ENCODE results near the gene LILRA6. TPM values are rescaled to one million over a fixed set of nuclear protein-coding genes. Genes with fewer than 3 reads are reported as not detected.

Gene LILRA6
- total and polyA plus RNA-seq, 2 of the 8 experiments (the other 6 are each of a cell fraction or from before 2014, with no cell fraction given), result not detected

DNA sequence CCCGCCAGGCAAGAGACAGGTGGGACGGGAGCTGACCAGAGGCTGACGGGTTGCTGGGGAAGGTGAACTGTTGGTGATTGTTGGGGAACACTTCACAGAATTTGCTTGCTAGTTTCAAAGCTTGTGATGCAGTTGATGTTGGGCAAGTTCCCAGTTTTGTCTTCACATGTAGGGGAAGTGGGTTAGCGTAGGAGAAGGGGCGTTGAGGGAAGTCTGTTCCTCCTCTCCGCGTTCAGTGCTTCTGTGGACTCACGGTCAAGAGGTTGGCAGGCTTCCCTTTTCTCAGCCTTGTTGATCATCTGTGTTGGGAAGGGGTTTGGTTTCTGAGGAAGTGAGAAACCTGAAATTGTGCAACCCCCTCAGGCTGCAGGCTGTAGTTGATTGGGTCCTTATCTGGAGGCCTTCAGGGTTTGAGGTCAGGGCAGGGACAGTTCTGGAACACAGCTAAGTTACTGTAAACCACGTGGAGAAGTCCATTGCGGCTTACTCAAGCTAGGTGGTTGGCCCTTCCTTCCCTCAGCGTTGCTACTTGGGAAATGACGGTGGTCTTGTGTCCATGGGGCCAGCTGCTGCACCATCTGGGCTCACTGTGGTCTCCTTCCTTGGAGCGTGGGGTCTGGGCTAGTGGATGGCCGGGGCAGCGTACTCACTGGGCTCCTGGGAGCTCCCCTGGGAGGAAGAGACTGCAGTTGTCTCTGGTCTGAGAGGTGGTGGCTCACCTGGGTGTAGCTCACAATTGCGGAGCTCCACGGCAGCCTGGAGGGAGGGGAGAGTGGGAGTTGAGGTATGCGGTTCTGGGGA lies 34.4 kb downstream of the LILRA6 start (continued):
- TF ChIP-seq, protein P1, sequence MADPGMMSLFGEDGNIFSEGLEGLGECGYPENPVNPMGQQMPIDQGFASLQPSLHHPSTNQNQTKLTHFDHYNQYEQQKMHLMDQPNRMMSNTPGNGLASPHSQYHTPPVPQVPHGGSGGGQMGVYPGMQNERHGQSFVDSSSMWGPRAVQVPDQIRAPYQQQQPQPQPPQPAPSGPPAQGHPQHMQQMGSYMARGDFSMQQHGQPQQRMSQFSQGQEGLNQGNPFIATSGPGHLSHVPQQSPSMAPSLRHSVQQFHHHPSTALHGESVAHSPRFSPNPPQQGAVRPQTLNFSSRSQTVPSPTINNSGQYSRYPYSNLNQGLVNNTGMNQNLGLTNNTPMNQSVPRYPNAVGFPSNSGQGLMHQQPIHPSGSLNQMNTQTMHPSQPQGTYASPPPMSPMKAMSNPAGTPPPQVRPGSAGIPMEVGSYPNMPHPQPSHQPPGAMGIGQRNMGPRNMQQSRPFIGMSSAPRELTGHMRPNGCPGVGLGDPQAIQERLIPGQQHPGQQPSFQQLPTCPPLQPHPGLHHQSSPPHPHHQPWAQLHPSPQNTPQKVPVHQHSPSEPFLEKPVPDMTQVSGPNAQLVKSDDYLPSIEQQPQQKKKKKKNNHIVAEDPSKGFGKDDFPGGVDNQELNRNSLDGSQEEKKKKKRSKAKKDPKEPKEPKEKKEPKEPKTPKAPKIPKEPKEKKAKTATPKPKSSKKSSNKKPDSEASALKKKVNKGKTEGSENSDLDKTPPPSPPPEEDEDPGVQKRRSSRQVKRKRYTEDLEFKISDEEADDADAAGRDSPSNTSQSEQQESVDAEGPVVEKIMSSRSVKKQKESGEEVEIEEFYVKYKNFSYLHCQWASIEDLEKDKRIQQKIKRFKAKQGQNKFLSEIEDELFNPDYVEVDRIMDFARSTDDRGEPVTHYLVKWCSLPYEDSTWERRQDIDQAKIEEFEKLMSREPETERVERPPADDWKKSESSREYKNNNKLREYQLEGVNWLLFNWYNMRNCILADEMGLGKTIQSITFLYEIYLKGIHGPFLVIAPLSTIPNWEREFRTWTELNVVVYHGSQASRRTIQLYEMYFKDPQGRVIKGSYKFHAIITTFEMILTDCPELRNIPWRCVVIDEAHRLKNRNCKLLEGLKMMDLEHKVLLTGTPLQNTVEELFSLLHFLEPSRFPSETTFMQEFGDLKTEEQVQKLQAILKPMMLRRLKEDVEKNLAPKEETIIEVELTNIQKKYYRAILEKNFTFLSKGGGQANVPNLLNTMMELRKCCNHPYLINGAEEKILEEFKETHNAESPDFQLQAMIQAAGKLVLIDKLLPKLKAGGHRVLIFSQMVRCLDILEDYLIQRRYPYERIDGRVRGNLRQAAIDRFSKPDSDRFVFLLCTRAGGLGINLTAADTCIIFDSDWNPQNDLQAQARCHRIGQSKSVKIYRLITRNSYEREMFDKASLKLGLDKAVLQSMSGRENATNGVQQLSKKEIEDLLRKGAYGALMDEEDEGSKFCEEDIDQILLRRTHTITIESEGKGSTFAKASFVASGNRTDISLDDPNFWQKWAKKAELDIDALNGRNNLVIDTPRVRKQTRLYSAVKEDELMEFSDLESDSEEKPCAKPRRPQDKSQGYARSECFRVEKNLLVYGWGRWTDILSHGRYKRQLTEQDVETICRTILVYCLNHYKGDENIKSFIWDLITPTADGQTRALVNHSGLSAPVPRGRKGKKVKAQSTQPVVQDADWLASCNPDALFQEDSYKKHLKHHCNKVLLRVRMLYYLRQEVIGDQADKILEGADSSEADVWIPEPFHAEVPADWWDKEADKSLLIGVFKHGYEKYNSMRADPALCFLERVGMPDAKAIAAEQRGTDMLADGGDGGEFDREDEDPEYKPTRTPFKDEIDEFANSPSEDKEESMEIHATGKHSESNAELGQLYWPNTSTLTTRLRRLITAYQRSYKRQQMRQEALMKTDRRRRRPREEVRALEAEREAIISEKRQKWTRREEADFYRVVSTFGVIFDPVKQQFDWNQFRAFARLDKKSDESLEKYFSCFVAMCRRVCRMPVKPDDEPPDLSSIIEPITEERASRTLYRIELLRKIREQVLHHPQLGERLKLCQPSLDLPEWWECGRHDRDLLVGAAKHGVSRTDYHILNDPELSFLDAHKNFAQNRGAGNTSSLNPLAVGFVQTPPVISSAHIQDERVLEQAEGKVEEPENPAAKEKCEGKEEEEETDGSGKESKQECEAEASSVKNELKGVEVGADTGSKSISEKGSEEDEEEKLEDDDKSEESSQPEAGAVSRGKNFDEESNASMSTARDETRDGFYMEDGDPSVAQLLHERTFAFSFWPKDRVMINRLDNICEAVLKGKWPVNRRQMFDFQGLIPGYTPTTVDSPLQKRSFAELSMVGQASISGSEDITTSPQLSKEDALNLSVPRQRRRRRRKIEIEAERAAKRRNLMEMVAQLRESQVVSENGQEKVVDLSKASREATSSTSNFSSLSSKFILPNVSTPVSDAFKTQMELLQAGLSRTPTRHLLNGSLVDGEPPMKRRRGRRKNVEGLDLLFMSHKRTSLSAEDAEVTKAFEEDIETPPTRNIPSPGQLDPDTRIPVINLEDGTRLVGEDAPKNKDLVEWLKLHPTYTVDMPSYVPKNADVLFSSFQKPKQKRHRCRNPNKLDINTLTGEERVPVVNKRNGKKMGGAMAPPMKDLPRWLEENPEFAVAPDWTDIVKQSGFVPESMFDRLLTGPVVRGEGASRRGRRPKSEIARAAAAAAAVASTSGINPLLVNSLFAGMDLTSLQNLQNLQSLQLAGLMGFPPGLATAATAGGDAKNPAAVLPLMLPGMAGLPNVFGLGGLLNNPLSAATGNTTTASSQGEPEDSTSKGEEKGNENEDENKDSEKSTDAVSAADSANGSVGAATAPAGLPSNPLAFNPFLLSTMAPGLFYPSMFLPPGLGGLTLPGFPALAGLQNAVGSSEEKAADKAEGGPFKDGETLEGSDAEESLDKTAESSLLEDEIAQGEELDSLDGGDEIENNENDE (IDR thresholded peaks at IDR 0.05; ENCODE audit: insufficient replicate concordance, low read length), result no peak
- no peak for TF ChIP-seq POU5F1 (IDR thresholded peaks at IDR 0.05; ENCODE audit: low read depth, low read length)
- no peak for TF ChIP-seq TAF7 (optimal IDR thresholded peaks at IDR 0.05; ENCODE audit: borderline replicate concordance, low read depth, low read length)
- no peak for TF ChIP-seq SUZ12 (IDR thresholded peaks at IDR 0.05; ENCODE audit: low read length)
- TF ChIP-seq PHF8 (conservative IDR thresholded peaks at IDR 0.05; ENCODE audit: low read depth, low read length), result no peak
- TF ChIP-seq SRF (IDR thresholded peaks at IDR 0.05; ENCODE audit: low read depth, low read length), result no peak
- no peak for TF ChIP-seq SIN3A (conservative IDR thresholded peaks at IDR 0.05 in 1 of 2, IDR thresholded peaks at IDR 0.05 in 1 of 2; ENCODE audit: low read depth in 1 of 2, low read length in 2 of 2)
